CD8-positive, alpha-beta memory T cell (primary cell): ENCODE results near the gene PSG3. TPM values are rescaled to one million over a fixed set of nuclear protein-coding genes. Genes with fewer than 3 reads are reported as not detected.
"Not testable (repeated sequence)": the region's sequence is repeated elsewhere in the genome, so short reads cannot be mapped to it uniquely, and the experiment has no call there.

Experiments
- CTCF ChIA-PET: fragments of 350-600 bp; sonication (Branson Sonifier 250); formaldehyde crosslinking; loops from one replicate; lab custom pipeline; 2021; ENCODE audit warnings: antibody characterized with exemption; lab: Charles Lee
- POLR2A ChIA-PET: fragments of 350-600 bp; sonication (Branson Sonifier 250); formaldehyde crosslinking; loops from one replicate; lab custom pipeline; 2021; ENCODE audit warnings: antibody characterized with exemption; lab: Charles Lee
- DNase-seq, 5 donors: peaks; one replicate each; pipeline versions ENCODE4 v3.0.0 to v3.0.0-alpha.2; 2020 to 2022; ENCODE audit warnings: mixed read lengths in 1 of 5
- H3K27ac ChIP-seq: one replicate; pipeline ENCODE4 v1.7.0; 2013; ENCODE audit warnings: low read depth, mild to moderate bottlenecking, low read length, moderate library complexity
- H3K27me3 ChIP-seq: 2 replicates; pipeline ENCODE4 v1.7.0; 2013; ENCODE audit warnings: low read length, mild to moderate bottlenecking; ENCODE audit not compliant: insufficient read depth, poor library complexity, severe bottlenecking
- H3K36me3 ChIP-seq: 2 replicates; pipeline ENCODE4 v1.7.0; 2013; ENCODE audit warnings: mild to moderate bottlenecking, low read length, moderate library complexity; ENCODE audit not compliant: insufficient read depth
- H3K4me1 ChIP-seq: 2 replicates; pipeline ENCODE4 v1.7.0; 2013; ENCODE audit warnings: mild to moderate bottlenecking, low read length, moderate library complexity; ENCODE audit not compliant: insufficient read depth
- H3K4me3 ChIP-seq: 2 replicates; pipeline ENCODE4 v1.7.0; 2013; ENCODE audit warnings: mild to moderate bottlenecking, low read length
- H3K9me3 ChIP-seq: 2 replicates; pipeline ENCODE4 v1.7.0; 2013; ENCODE audit warnings: mild to moderate bottlenecking, low read length
- H3K27ac Mint-ChIP-seq, 8 donors: one replicate each; pipeline ENCODE4 v1.8.0; 2020 to 2021; ENCODE audit warnings: mixed read lengths in 8 of 8, mild to moderate bottlenecking in 6 of 8, inconsistent platforms in 3 of 8, moderate library complexity in 3 of 8
- H3K27me3 Mint-ChIP-seq, 2 donors: one replicate each; pipeline ENCODE4 v1.8.0; 2020 to 2021; ENCODE audit warnings: mixed read lengths in 2 of 2, mild to moderate bottlenecking in 1 of 2, moderate library complexity in 1 of 2
- H3K36me3 Mint-ChIP-seq, 3 donors: one replicate each; pipeline ENCODE4 v1.8.0; 2020 to 2021; ENCODE audit warnings: mixed read lengths in 3 of 3, inconsistent platforms in 1 of 3, mild to moderate bottlenecking in 1 of 3
- H3K4me1 Mint-ChIP-seq, 3 donors: one replicate each; pipeline ENCODE4 v1.8.0; 2020 to 2021; ENCODE audit warnings: mixed read lengths in 3 of 3, inconsistent platforms in 1 of 3, mild to moderate bottlenecking in 1 of 3
- H3K4me3 Mint-ChIP-seq, 7 donors: one replicate each; pipeline ENCODE4 v1.8.0; 2020 to 2021; ENCODE audit warnings: mixed read lengths in 7 of 7, mild to moderate bottlenecking in 6 of 7, moderate library complexity in 4 of 7, inconsistent platforms in 2 of 7
- H3K9me3 Mint-ChIP-seq, 5 donors: one replicate each; pipeline ENCODE4 v1.8.0; 2020 to 2022; ENCODE audit warnings: mixed read lengths in 5 of 5, mild to moderate bottlenecking in 3 of 5, moderate library complexity in 2 of 5, inconsistent platforms in 1 of 5
- polyA plus RNA-seq: library from polyadenylated mRNA; unstranded; fragments of 300-500 nt; fragmentation: Illumina TruSeq; gene quantifications from one replicate; pipeline ENCODE4 v1.2.3, GENCODE V29; 2021
- total RNA-seq, 2 experiments: library from RNA; stranded (reverse); gene quantifications; one replicate each; pipeline ENCODE4 v1.2.3, GENCODE V29; 2021

The PSG3 gene
- total and polyA plus RNA-seq, 3 experiments from 2014 or later, result not detected

DNA sequence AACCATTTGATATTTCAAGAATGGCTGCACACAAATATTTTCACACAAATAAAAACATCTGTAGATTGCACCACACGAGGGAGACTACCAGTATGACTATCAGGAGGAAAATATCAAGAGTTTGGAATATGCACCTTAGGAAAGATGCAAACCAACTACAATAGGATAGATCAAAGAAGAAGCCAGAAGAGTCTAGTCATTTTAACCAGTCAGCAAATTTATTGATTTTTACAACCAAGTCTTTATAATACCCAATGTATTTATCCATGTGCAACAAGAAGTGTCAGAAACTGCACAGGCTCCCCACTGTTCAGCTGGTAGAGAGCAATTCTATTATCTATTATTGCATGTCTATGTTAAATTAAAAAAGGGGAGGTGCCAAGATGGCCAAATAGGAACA lies 26.3 kb downstream of the PSG3 start:
- H3K27ac Mint-ChIP-seq, H3K36me3 ChIP-seq, H3K36me3 Mint-ChIP-seq, H3K4me1 Mint-ChIP-seq, H3K4me3 ChIP-seq, CTCF ChIA-PET, POLR2A ChIA-PET, H3K9me3 ChIP-seq, H3K4me3 Mint-ChIP-seq, H3K4me1 ChIP-seq, DNase-seq, H3K27ac ChIP-seq, H3K27me3 ChIP-seq: not testable (repeated sequence)
- Mint-ChIP-seq H3K9me3 (peaks cover 3 to 32% (median 28%) of the 10 kb centered on the region in 5 donors), H3K27me3 (peaks cover 13 to 30% of the 10 kb centered on the region in 2 donors)

DNA sequence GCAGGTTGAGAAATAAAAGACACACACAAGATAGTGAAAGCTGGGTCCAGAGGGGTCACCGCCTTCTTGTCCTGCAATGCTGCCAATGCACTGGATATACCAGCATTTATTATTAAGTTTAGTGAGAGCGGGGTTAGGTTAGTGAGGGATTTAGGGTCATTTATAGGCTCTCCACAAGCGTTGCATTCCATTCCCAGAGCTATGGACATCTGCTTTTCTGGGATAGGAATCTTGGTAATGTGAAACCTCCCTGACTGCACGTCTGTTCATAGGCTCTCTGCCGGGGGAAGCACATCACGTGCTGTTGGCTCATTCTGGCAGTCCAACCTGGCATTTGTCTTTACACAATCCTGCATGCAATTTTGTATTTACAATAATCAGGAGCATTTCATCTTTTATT lies 27.5 kb downstream of the PSG3 start:
- H3K36me3 Mint-ChIP-seq, H3K4me1 Mint-ChIP-seq, DNase-seq, H3K9me3 ChIP-seq, H3K4me3 ChIP-seq, H3K4me3 Mint-ChIP-seq, H3K36me3 ChIP-seq, H3K27ac ChIP-seq, CTCF ChIA-PET, POLR2A ChIA-PET, H3K27me3 ChIP-seq, H3K4me1 ChIP-seq: not testable (repeated sequence)
- Mint-ChIP-seq H3K27me3 (peaks cover 22 to 39% of the 10 kb centered on the region in 2 donors), H3K27ac (peak overlapping the region in 1 of 8 donors; percentile 61), H3K9me3 (peaks cover 3 to 28% (median 22%) of the 10 kb centered on the region in 5 donors)

- H3K27ac ChIP-seq, CTCF ChIA-PET, H3K36me3 Mint-ChIP-seq, H3K27ac Mint-ChIP-seq, H3K4me3 ChIP-seq, H3K36me3 ChIP-seq, H3K4me1 ChIP-seq, H3K4me1 Mint-ChIP-seq, H3K9me3 ChIP-seq, DNase-seq, H3K4me3 Mint-ChIP-seq, H3K27me3 ChIP-seq, POLR2A ChIA-PET: not testable (repeated sequence)
- Mint-ChIP-seq H3K9me3 (peaks cover 11 to 22% (median 14%) of the 10 kb centered on the region in 5 donors), H3K27me3 (peaks cover 20 to 47% of the 10 kb centered on the region in 2 donors)
Measured at GRCh38 chr19:42710986-42711385, 29.3 kb downstream of the PSG3 start.

DNA sequence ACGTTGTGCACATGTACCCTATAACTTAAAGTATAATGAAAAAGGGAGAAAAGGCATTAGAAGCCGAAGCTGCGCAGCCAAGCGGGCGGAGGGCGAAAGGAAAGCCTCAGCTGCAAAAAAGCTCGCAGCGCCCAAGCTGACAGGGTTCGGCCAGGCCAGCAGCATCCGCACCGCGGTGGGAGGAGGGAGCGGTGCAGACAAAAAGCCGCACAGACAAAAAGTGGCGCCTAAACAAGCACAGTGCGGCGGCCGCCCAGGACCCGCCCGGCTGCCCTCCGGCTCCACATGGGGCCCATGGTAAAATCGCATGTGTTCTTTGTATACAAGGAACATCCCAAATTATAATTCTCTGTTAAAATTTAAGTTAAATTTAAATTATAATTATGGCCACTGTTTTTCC lies 42.4 kb downstream of the PSG3 start:
- H3K4me1 ChIP-seq, result no peaks in the 10 kb centered on the region
- ChIA-PET CTCF (no interaction called here), POLR2A (no interaction called here)
- H3K27me3 Mint-ChIP-seq, result peaks cover 12 to 55% of the 10 kb centered on the region in 2 donors
- H3K36me3 ChIP-seq, result no peaks in the 10 kb centered on the region
- H3K27me3 ChIP-seq, result peaks cover 3% of the 10 kb centered on the region
- H3K36me3 Mint-ChIP-seq, result no peaks in the 10 kb centered on the region
- peaks cover 0 to 8% (median 3%) of the 10 kb centered on the region in 5 donors for H3K9me3 Mint-ChIP-seq
- H3K4me3 ChIP-seq, result no peak overlapping the region
- H3K4me1 Mint-ChIP-seq, result no peaks in the 10 kb centered on the region
- no peaks in the 10 kb centered on the region for H3K9me3 ChIP-seq
- no peak overlapping the region for H3K27ac ChIP-seq
- no peak for DNase-seq
- H3K4me3 Mint-ChIP-seq, result no peak overlapping the region
- no peak overlapping the region for H3K27ac Mint-ChIP-seq

- no peak overlapping the region for H3K4me3 Mint-ChIP-seq
- Histone ChIP-seq H3K4me1 (no peaks in the 10 kb centered on the region), H3K27me3 (peaks cover 9% of the 10 kb centered on the region), H3K36me3 (no peaks in the 10 kb centered on the region), H3K4me3 (no peak overlapping the region), H3K27ac (no peak overlapping the region), H3K9me3 (no peaks in the 10 kb centered on the region)
- CTCF ChIA-PET, result no interaction called here
- POLR2A ChIA-PET, result no interaction called here
- no peak overlapping the region for H3K27ac Mint-ChIP-seq
- no peaks in the 10 kb centered on the region for H3K4me1 Mint-ChIP-seq
- H3K27me3 Mint-ChIP-seq, result peaks cover 18 to 66% of the 10 kb centered on the region in 2 donors
- peaks cover 0 to 7% (median 3%) of the 10 kb centered on the region in 5 donors for H3K9me3 Mint-ChIP-seq
- no peak for DNase-seq
- no peaks in the 10 kb centered on the region for H3K36me3 Mint-ChIP-seq
Measured at GRCh38 chr19:42695811-42696503, 44.3 kb downstream of the PSG3 start.

DNA sequence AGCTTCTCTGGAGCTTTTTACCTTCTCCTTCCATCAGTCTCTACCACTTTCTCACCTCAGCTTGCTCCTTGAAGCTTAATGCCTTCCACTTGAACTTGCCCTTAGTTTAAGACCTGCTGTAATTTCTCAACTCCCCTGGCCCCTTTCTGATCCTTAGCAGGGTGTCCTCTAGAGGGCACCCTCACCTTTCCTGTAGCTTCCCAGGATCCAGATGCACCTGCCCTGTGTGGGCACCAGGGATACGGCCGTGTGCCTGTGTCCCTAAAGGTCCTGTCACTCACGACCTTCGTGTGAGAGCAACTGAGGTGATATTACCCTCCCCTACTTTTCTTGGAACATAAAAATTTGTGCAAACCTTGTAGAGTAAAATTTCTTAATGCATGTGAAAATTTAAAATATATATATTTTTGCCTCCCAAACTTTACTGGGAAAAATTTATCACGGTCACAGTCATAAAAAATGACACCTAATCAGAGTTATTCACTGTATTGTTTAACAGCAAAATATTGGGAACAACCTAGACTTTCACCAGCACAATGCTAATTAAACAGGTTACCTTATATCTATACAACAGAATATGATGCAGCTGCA lies 46.4 kb downstream of the PSG3 start:
- ChIA-PET POLR2A (no interaction called here), CTCF (no interaction called here)
- H3K27me3 Mint-ChIP-seq, result peaks cover 21 to 62% of the 10 kb centered on the region in 2 donors
- H3K36me3 Mint-ChIP-seq, result no peaks in the 10 kb centered on the region
- no peak overlapping the region for H3K4me3 ChIP-seq
- H3K4me3 Mint-ChIP-seq, result no peak overlapping the region
- H3K36me3 ChIP-seq, result no peaks in the 10 kb centered on the region
- no peaks in the 10 kb centered on the region for H3K4me1 ChIP-seq
- no peaks in the 10 kb centered on the region for H3K4me1 Mint-ChIP-seq
- H3K27ac ChIP-seq, result no peak overlapping the region
- peaks cover 0 to 8% (median 3%) of the 10 kb centered on the region in 5 donors for H3K9me3 Mint-ChIP-seq
- H3K27ac Mint-ChIP-seq, result peak overlapping the region in 1 of 8 donors; percentile 17
- DNase-seq, result no peak
- H3K27me3 ChIP-seq, result peaks cover 9% of the 10 kb centered on the region
- H3K9me3 ChIP-seq, result no peaks in the 10 kb centered on the region

DNA sequence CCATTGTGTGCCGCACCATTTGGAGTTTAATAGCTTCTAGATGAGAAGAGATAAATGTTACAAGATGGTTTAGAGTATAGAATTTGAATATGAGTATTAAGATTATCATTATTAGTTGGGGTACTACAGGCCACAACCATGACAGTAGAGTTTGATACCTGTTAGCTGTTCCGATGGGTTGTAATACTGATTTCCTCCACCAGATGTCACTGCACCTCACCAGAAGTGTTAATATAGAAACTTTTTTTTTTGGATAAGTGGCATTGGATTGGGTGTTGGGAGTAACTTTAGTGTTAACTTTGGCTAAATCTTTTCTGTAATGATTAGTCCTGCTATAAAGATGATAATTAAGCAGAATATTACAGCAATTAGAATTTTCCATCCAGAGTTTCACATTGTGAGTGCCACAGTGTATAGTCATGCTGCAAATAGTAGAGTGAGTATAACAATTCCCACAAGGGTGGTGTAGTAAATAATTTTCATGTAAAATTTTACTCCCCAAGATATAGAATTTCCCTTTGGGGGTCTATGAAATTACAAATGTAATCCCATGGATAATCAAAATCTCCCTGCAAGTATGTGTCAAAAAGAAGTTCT lies 56.3 kb downstream of the PSG3 start:
- Mint-ChIP-seq H3K27me3 (peaks cover 9 to 13% of the 10 kb centered on the region in 2 donors), H3K27ac (no peak overlapping the region), H3K9me3 (peaks cover 26 to 52% (median 32%) of the 10 kb centered on the region in 5 donors), H3K36me3 (peaks cover 0 to 3% (median 2%) of the 10 kb centered on the region in 3 donors), H3K4me1 (no peaks in the 10 kb centered on the region), H3K4me3 (no peak overlapping the region)
- Histone ChIP-seq H3K27ac (no peak overlapping the region), H3K27me3 (no peaks in the 10 kb centered on the region), H3K36me3 (no peaks in the 10 kb centered on the region), H3K9me3 (no peaks in the 10 kb centered on the region), H3K4me1 (no peaks in the 10 kb centered on the region), H3K4me3 (no peak overlapping the region)
- ChIA-PET CTCF (no interaction called here), POLR2A (no interaction called here)
- peak in 1 of 5 donors; percentile 3 for DNase-seq

DNA sequence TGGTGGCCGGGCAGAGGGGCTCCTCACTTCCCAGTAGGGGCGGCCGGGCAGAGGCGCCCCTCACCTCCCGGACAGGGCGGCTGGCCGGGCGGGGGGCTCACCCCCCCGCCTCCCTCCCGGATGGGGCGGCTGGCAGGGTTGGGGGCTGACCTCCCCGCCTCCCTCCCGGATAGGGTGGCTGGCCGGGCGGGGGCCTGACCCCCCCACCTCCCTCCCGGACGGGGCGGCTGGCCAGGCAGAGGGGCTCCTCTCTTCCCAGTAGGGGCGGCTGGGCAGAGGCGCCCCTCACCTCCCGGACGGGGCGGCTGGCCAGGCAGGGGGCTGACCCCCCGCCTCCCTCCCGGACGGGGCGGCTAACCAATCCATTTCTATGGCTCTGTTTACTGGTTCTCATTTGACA lies 64.0 kb downstream of the PSG3 start:
- H3K27ac ChIP-seq, H3K4me1 ChIP-seq, H3K36me3 ChIP-seq, H3K27me3 ChIP-seq, CTCF ChIA-PET, H3K4me3 ChIP-seq, DNase-seq, H3K27ac Mint-ChIP-seq, H3K36me3 Mint-ChIP-seq, H3K4me3 Mint-ChIP-seq, POLR2A ChIA-PET, H3K4me1 Mint-ChIP-seq, H3K9me3 ChIP-seq: not testable (repeated sequence)
- Mint-ChIP-seq H3K27me3 (peaks cover 0 to 10% of the 10 kb centered on the region in 2 donors), H3K9me3 (peaks cover 10 to 26% (median 15%) of the 10 kb centered on the region in 5 donors)
